GM18867 (cell line): ENCODE results near the gene MRGPRD.

ENCODE experiments used
- ATAC-seq: cut with Tn5 transposase; IDR thresholded peaks from one replicate; pipeline ENCODE4 v1.9.1; 2021; ENCODE audit warnings: mild to moderate bottlenecking, moderate library complexity; ENCODE audit not compliant: unreplicated experiment

Gene MRGPRD

GRCh38 chr11:68950270-68950669 is 30.5 kb downstream of the MRGPRD start:
- no peak for ATAC-seq

- no peak for ATAC-seq
These were observed 31.9 kb downstream of the MRGPRD start for GRCh38 chr11:68948935-68949334.

- no peak for ATAC-seq
These were observed 32.3 kb downstream of the MRGPRD start for GRCh38 chr11:68948496-68948895.

- no peak for ATAC-seq
These were observed 33.6 kb downstream of the MRGPRD start for GRCh38 chr11:68947151-68947550.

- ATAC-seq = no peak
These were observed 34.2 kb downstream of the MRGPRD start for GRCh38 chr11:68946416-68947090.

GRCh38 chr11:68942751-68943271 is 38.0 kb downstream of the MRGPRD start:
- no peak for ATAC-seq

- ATAC-seq = no peak
These were observed 38.6 kb downstream of the MRGPRD start for GRCh38 chr11:68942095-68942620.

- ATAC-seq = no peak
These were observed 39.3 kb downstream of the MRGPRD start for GRCh38 chr11:68941324-68942094.

- no peak for ATAC-seq
These were observed 40.0 kb downstream of the MRGPRD start for GRCh38 chr11:68940651-68941323.

- ATAC-seq = no peak
These were observed 40.9 kb downstream of the MRGPRD start for GRCh38 chr11:68939583-68940555.

- ATAC-seq = no peak
These were observed 41.8 kb downstream of the MRGPRD start for GRCh38 chr11:68938816-68939582.

GRCh38 chr11:68938088-68938487 is 42.7 kb downstream of the MRGPRD start:
- ATAC-seq = no peak

- ATAC-seq = no peak
These were observed 43.8 kb downstream of the MRGPRD start for GRCh38 chr11:68936676-68937620.

GRCh38 chr11:68936358-68936636 is 44.5 kb downstream of the MRGPRD start:
- ATAC-seq = no peak

GRCh38 chr11:68935516-68936357 is 45.0 kb downstream of the MRGPRD start:
- no peak for ATAC-seq

- no peak for ATAC-seq
These were observed 45.7 kb downstream of the MRGPRD start for GRCh38 chr11:68935066-68935465.

- ATAC-seq = no peak
These were observed 46.1 kb downstream of the MRGPRD start for GRCh38 chr11:68934666-68935065.

GRCh38 chr11:68934321-68934645 is 46.5 kb downstream of the MRGPRD start:
- no peak for ATAC-seq
